HK-2 (cell line): Measurements from ENCODE around the gene PCDHGB2.
"Not testable (repeated sequence)": the region's sequence is repeated elsewhere in the genome, so short reads cannot be mapped to it uniquely, and the experiment has no call there.

Source experiments
- DNase-seq: peaks from one replicate; pipeline ENCODE4 v3.0.0-alpha.2; 2018; ENCODE audit not compliant: unreplicated experiment

The PCDHGB2 gene

DNA sequence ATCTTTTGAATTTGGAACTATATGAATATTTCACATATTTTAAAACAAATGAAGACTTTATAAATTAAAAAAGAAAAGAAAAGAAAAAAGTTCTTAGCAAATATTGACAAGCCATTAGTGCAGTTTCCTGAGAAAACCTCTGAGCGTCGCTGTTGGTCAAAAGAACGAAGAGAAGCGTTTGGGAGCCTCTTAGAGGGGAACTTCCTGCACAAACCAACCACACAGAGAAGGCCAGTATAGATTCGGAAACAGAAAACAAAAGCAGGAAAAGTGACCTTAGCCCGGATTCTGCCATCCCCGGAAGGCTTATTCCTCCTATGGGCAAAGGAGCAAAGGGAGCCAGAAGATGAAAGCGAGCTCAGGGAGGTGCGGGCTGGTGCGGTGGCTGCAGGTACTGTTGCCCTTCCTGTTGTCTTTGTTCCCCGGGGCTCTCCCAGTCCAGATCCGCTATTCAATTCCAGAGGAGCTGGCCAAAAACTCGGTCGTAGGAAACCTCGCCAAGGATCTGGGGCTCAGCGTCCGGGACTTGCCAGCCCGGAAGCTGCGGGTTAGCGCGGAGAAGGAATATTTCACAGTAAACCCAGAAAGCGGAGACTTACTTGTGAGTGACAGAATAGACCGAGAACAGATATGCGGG, at the start of gene PCDHGB2:
Gene PCDHGB2, plus strand, starts transcription at position 205 of the 637 bp plus-strand sequence. Its CDS starts 142 bp downstream, at position 347.
- no peak for DNase-seq

GRCh38 chr5:141313711-141314110, 46.1 kb upstream of the PCDHGB2 start:
- DNase-seq, result no peak

DNA sequence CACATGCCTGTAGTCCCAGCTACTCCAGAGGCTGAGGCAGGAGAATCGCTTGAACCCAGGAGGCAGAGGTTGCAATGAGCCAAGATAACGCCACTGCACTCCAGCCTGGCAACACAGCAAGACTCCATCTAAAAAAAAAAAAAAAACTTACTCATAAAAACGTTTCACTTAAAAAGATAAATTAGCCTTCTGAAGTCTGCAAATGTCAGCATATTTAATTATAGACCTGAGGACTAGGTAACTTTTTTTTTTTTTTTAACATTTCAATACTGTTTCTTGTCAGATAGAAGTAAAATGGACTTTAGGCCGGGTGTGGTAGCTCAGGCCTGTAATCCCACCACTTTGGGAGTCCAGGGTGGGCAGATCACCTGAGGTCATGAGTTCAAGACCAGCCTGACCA, 42.8 kb upstream of the PCDHGB2 start:
- DNase-seq, result not testable (repeated sequence)

- no peak for DNase-seq
These were observed 40.6 kb upstream of the PCDHGB2 start for GRCh38 chr5:141319202-141319601.

DNA sequence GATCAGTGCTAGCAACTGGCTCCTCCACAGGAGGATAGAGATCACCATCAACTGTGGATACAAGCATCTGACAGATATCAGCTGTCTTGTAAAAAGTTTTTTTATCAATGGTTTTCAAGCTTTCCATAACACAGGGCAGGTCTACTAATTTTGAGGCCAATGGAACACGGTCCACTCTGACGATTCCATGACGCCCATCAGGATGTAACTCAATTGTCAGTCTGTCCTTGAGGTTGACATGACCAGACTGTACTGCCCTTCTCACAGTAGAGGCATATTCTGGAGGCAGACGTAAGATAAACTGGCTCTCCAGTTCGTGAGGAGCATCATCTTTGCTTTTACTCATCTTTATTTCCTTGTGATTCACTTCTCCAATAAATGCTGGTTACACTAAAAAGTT, 40.1 kb upstream of the PCDHGB2 start:
- DNase-seq, result no peak

DNA sequence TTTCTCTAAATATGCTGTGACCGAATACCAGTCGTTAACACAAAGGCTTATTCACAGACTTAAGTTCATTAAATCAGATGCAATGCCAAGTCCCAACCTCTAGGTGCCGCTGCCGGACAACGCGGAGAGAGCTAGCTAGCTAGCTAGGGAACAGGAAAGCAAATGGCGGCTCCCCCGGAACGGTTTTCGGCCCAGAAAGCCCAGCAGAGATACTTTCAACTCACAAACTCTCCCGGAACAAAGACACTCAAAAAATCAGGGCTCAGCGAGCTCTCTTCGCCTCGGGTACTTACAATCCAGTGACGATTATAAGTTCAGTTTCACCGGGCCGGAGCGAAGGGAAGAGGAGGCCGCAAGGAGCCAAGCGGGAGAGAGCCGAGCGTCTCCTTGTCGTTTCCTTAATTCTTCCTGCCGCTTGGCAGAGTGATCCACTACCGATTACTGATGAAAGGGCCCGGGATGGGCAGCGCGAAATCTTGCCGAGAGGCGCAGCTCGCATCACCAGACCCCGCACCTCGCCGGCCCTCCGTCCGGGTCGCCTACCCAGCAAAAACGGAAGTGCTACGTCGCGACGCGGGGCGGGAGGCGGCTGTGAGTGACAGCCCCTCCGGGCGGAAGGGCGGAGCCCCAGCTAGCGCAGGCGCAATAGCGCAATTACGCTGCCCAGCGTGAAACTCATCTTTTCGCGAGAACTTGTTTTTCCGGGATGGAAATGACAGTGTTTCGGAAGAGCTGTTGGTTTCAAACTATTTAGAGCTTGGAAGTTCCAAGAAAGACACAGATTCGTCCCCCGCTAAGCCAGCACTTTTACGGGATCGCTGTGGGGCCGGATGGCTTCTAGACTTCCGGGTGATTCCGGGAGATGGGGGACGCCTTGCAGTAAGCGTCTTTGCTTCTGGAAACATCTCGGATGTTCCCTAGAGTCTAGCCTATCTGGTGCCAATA, 39.3 kb upstream of the PCDHGB2 start, which contains the start of gene TAF7:
Gene TAF7, minus strand, starts transcription at position 560 of the 945 bp plus-strand sequence. CDS start 740 bp downstream, outside the sequence.
- DNase-seq, result peak; percentile 87

- DNase-seq, result no peak
These were observed 37.5 kb upstream of the PCDHGB2 start for GRCh38 chr5:141322261-141322660.

DNA sequence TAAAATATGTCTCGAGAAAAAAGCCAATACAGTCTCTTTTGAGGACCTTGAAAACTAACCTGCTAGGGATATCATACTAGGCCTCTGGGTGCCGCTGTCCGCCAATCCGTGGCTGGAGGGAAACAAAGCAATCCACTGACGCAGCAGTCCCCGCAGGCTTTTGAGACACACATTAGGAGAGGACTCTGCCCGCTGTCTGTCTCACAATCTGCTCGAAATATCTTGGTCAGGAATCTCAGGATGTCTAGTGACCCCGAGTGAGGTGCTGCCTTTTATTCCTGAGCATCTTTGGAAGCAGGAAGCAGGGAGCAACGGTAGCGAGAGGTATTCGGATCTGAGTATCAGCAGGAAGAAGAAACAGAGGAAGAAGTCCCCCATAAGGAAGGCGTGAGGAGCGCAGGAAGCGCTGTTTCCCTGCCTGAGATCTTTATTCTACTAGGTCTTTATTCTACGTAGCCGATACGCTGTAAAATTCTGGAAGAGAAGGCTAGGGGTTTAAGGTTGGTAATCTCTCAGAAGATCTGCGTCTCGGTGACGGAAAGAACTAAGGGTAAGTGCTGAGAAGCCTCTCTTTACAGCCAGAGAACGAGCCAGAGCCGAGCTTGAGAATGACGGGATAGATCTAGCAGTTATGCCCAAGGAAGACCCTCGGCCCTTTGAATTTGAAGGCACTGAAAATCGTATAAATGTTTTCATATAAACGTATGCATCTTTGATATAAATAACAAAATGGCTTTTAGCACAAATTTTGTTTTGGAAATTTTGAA, 33.5 kb upstream of the PCDHGB2 start:
- DNase-seq, result no peak

DNA sequence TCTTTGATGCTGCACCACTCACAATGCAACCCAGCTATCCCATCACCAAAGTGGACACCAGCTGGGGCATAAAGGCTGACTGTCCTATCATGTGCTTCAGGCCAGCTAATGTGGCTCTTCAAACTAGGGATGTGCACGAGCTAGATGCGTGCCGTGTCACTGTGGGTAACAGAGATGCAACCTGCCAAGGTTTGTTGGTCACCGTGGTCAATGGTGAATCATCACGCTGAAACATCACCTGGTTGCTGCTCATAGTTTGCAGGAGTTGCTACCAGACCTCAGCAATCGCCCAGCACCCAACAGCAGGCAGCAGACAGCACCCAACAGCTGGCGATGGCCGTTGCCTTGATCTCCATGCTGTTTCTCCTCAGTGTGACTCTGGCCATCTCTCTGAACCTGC, 31.6 kb upstream of the PCDHGB2 start:
- no peak for DNase-seq

- no peak for DNase-seq
These were observed 29.3 kb upstream of the PCDHGB2 start, which contains the start of gene PCDHGA1 for GRCh38 chr5:141330299-141331080. Gene PCDHGA1 (plus strand): TSS chr5:141330514.

GRCh38 chr5:141332571-141332970, 27.2 kb upstream of the PCDHGB2 start:
- DNase-seq, result not testable (repeated sequence)

GRCh38 chr5:141338538-141339306, 21.1 kb upstream of the PCDHGB2 start, which contains the start of gene PCDHGA2:
Gene PCDHGA2 (plus strand): TSS chr5:141338760.
- DNase-seq, result no peak

- DNase-seq, result not testable (repeated sequence)
These were observed 18.9 kb upstream of the PCDHGB2 start for GRCh38 chr5:141340781-141341354.

- DNase-seq, result no peak
These were observed 17.0 kb upstream of the PCDHGB2 start for GRCh38 chr5:141342773-141343172.

- no peak for DNase-seq
These were observed 16.4 kb upstream of the PCDHGB2 start, which contains the start of gene PCDHGA3 for GRCh38 chr5:141343242-141343952. Gene PCDHGA3 (plus strand): TSS chr5:141343829. CDS start chr5:141344034, 205 bp downstream.

GRCh38 chr5:141343953-141344463, 15.8 kb upstream of the PCDHGB2 start:
- DNase-seq, result no peak

DNA sequence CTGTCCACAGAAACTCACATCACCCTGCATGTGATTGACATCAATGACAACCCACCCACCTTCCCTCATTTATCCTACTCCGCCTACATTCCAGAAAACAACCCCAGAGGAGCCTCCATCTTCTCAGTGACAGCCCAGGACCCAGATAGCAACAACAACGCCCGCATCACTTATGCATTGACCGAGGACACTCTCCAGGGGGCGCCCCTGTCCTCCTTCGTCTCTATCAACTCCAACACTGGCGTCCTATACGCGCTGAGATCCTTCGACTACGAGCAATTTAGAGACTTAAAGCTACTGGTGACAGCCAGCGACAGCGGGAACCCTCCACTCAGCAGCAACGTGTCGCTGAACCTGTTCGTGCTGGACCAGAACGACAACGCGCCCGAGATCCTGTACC, 14.5 kb upstream of the PCDHGB2 start:
- DNase-seq, result no peak

GRCh38 chr5:141346017-141346416, 13.8 kb upstream of the PCDHGB2 start:
- not testable (repeated sequence) for DNase-seq
